Mesenchymal stem cell (in vitro differentiated cells and primary cell): ENCODE measurements around the gene DDX53.

Experiments
- DNase-seq: peaks from one replicate; pipeline ENCODE4 v3.0.0-alpha.2; 2013
- H2AFZ ChIP-seq: one replicate; pipeline ENCODE4 v1.6.1; 2013; ENCODE audit warnings: low read depth, mild to moderate bottlenecking, control low read depth, inconsistent platforms, low read length, moderate library complexity
- H2AK5ac ChIP-seq: 2 replicates; pipeline ENCODE4 v1.6.1; 2013; ENCODE audit warnings: low read length, moderate library complexity, mild to moderate bottlenecking, inconsistent platforms; ENCODE audit not compliant: severe bottlenecking
- H2BK120ac ChIP-seq: one replicate; pipeline ENCODE4 v1.6.1; 2013; ENCODE audit warnings: low read depth, mild to moderate bottlenecking, inconsistent platforms, low read length, moderate library complexity
- H2BK12ac ChIP-seq, 2 experiments: one replicate each; pipeline ENCODE4 v1.6.1; 2013; ENCODE audit warnings: inconsistent platforms in 2 of 2, low read length in 2 of 2, mild to moderate bottlenecking in 2 of 2, moderate library complexity in 2 of 2, control low read depth in 1 of 2
- H2BK15ac ChIP-seq: one replicate; pipeline ENCODE4 v1.6.1; 2013; ENCODE audit warnings: mild to moderate bottlenecking, low read depth, inconsistent platforms; ENCODE audit not compliant: poor library complexity, severe bottlenecking
- H2BK5ac ChIP-seq: 2 replicates; pipeline ENCODE4 v1.6.1; 2013; ENCODE audit warnings: low read depth, mild to moderate bottlenecking, low read length, control low read depth, inconsistent platforms; ENCODE audit not compliant: poor library complexity, severe bottlenecking
- H3K14ac ChIP-seq, 2 experiments: one replicate each; pipeline ENCODE4 v1.6.1; 2013; ENCODE audit warnings: inconsistent platforms in 2 of 2, low read length in 2 of 2, control low read depth in 1 of 2, mild to moderate bottlenecking in 1 of 2, moderate library complexity in 1 of 2
- H3K18ac ChIP-seq, 2 experiments: one replicate each; pipeline ENCODE4 v1.6.1; 2013; ENCODE audit warnings: inconsistent platforms in 2 of 2, low read length in 2 of 2, control low read depth in 1 of 2, low read depth in 1 of 2, mild to moderate bottlenecking in 1 of 2
- H3K23ac ChIP-seq, 2 experiments: one replicate each; pipeline ENCODE4 v1.6.1; 2013; ENCODE audit warnings: inconsistent platforms in 2 of 2, low read length in 2 of 2, mild to moderate bottlenecking in 2 of 2, moderate library complexity in 2 of 2, control low read depth in 1 of 2
- H3K27ac ChIP-seq: 2 replicates; pipeline ENCODE4 v1.5.1; 2013; ENCODE audit warnings: mild to moderate bottlenecking, moderate library complexity, low read length, control low read depth, inconsistent platforms; ENCODE audit not compliant: poor library complexity, severe bottlenecking
- H3K27me3 ChIP-seq, 2 experiments: 2 replicates each; pipeline versions ENCODE4 v1.6.1 to v1.7.0; 2013; ENCODE audit warnings: low read length in 2 of 2, mild to moderate bottlenecking in 2 of 2, moderate library complexity in 2 of 2, control low read depth in 1 of 2, inconsistent platforms in 1 of 2; ENCODE audit not compliant: control insufficient read depth in 1 of 2, insufficient read depth in 1 of 2
- H3K36me3 ChIP-seq, 2 experiments: 2 replicates each; pipeline versions ENCODE4 v1.6.1 to v1.7.0; 2013; ENCODE audit warnings: low read length in 2 of 2, control low read depth in 1 of 2, inconsistent platforms in 1 of 2, low read depth in 1 of 2, mild to moderate bottlenecking in 1 of 2; ENCODE audit not compliant: insufficient read depth in 2 of 2, control insufficient read depth in 1 of 2
- H3K4ac ChIP-seq, 2 experiments: one replicate each; pipeline ENCODE4 v1.6.1; 2013; ENCODE audit warnings: inconsistent platforms in 2 of 2, low read length in 2 of 2, mild to moderate bottlenecking in 2 of 2, moderate library complexity in 2 of 2, control low read depth in 1 of 2, low read depth in 1 of 2
- H3K4me1 ChIP-seq: 2 replicates; pipeline ENCODE4 v1.6.1; 2013; ENCODE audit warnings: low read depth, low read length, control low read depth; ENCODE audit not compliant: control insufficient read depth, insufficient read depth
- H3K4me2 ChIP-seq: 2 replicates; pipeline ENCODE4 v1.6.1; 2013; ENCODE audit warnings: low read length, mild to moderate bottlenecking, inconsistent platforms; ENCODE audit not compliant: poor library complexity, severe bottlenecking
- H3K4me3 ChIP-seq, 2 experiments: 2 replicates each; pipeline versions ENCODE4 v1.5.1 to v1.7.0; 2013; ENCODE audit warnings: low read length in 2 of 2, mild to moderate bottlenecking in 2 of 2, control low read depth in 1 of 2, low read depth in 1 of 2; ENCODE audit not compliant: insufficient read depth in 1 of 2
- H3K79me1 ChIP-seq: replicated peaks from 2 replicates; pipeline ENCODE4 v1.6.1; 2013; ENCODE audit warnings: mild to moderate bottlenecking, control low read depth, low read length, inconsistent platforms; ENCODE audit not compliant: poor library complexity, severe bottlenecking
- H3K9ac ChIP-seq: 2 replicates; pipeline ENCODE4 v1.7.0; 2013; ENCODE audit warnings: mild to moderate bottlenecking, low read length, moderate library complexity
- H3K9me3 ChIP-seq: 2 replicates; pipeline ENCODE4 v1.7.0; 2013; ENCODE audit warnings: mild to moderate bottlenecking, low read length; ENCODE audit not compliant: control insufficient read depth
- H4K8ac ChIP-seq: one replicate; pipeline ENCODE4 v1.6.1; 2013; ENCODE audit warnings: inconsistent platforms, mild to moderate bottlenecking, low read length, moderate library complexity
- H4K91ac ChIP-seq: one replicate; pipeline ENCODE4 v1.6.1; 2013; ENCODE audit warnings: mild to moderate bottlenecking, low read length, inconsistent platforms
- WGBS: methylation state at CpG from one replicate; pipeline ENCODE4 v1.1.7; 2013; ENCODE audit warnings: mixed read lengths; 5-methylcytosine and 5-hydroxymethylcytosine counted together

Gene DDX53

GRCh38 chrX:22970861-22971260 lies 28.9 kb upstream of the DDX53 start:
- Histone ChIP-seq H2AK5ac (no peak overlapping the region), H3K79me1 (no peaks in the 10 kb centered on the region), H4K91ac (no peak overlapping the region), H2AFZ (no peak overlapping the region), H3K23ac (no peak overlapping the region), H3K18ac (no peak overlapping the region), H2BK15ac (no peak overlapping the region), H3K4me3 (no peak overlapping the region), H3K27me3 (no peaks in the 10 kb centered on the region), H3K9me3 (no peaks in the 10 kb centered on the region), H3K27ac (no peak overlapping the region), H4K8ac (no peak overlapping the region), H3K14ac (no peak overlapping the region), H2BK5ac (no peak overlapping the region), H3K4ac (no peak overlapping the region), H3K4me1 (no peaks in the 10 kb centered on the region), H2BK12ac (no peak overlapping the region), H3K36me3 (no peaks in the 10 kb centered on the region), H3K4me2 (no peak overlapping the region), H2BK120ac (no peak overlapping the region), H3K9ac (no peak overlapping the region)
- no CpG with 5 or more reads among the region's 1 CpG for WGBS
- DNase-seq: no peak

DNA sequence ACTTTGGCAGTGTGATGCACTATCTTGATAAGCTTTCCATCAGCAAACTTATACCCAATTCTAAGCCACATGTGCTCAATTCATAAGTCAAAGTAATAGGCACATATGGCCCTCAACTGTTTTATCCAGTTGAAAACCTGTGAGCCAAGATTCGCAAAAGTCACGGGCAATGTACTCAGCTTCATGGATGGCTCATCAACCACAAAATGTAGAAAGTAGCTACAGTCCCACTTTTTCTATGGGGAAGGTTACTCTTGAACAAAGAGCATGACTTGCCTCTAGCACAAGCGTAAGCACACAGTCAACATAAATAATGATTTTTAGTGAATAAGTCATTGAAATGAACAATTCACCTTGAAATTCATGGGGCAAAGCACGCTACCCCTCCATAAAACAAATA lies 25.1 kb upstream of the DDX53 start:
- Histone ChIP-seq H2AK5ac (no peak overlapping the region), H2BK12ac (no peak overlapping the region), H2BK15ac (no peak overlapping the region), H3K4me2 (no peak overlapping the region), H3K27ac (no peak overlapping the region), H3K36me3 (no peaks in the 10 kb centered on the region), H3K9ac (no peak overlapping the region), H4K8ac (no peak overlapping the region), H2BK5ac (no peak overlapping the region), H3K14ac (no peak overlapping the region), H3K9me3 (no peaks in the 10 kb centered on the region), H3K4me3 (no peak overlapping the region), H2BK120ac (no peak overlapping the region), H3K23ac (no peak overlapping the region), H2AFZ (no peak overlapping the region), H3K18ac (no peak overlapping the region), H3K79me1 (no peaks in the 10 kb centered on the region), H3K4me1 (no peaks in the 10 kb centered on the region), H4K91ac (no peak overlapping the region), H3K4ac (no peak overlapping the region), H3K27me3 (no peaks in the 10 kb centered on the region)
- no peak for DNase-seq
- 92% methylated on average over 3 of the region's 4 CpGs for WGBS

DNA sequence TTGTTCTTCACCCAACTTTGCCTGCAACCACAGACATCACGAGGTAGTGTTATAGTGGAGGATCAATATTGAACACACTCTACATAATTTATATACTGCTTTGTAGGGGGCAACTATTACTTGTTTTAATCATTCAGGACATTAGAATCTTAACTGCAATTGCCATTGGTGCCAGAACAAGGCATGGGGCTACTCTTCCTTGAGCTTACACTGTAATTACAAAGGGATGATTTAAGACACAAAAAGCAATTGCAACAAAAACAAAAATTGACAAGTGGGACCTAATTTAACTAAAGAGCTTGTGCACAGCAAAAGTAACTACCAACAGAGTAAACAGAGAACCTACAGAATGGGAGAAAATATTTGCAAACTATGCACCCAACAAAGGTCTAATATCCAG lies 24.0 kb upstream of the DDX53 start:
- Histone ChIP-seq H2BK5ac (no peak overlapping the region), H3K18ac (no peak overlapping the region), H2AK5ac (no peak overlapping the region), H4K8ac (no peak overlapping the region), H3K14ac (no peak overlapping the region), H3K79me1 (no peaks in the 10 kb centered on the region), H3K9ac (no peak overlapping the region), H2BK120ac (no peak overlapping the region), H3K4me3 (no peak overlapping the region), H3K4me2 (no peak overlapping the region), H3K27me3 (no peaks in the 10 kb centered on the region), H2AFZ (no peak overlapping the region), H3K4ac (no peak overlapping the region), H3K36me3 (no peaks in the 10 kb centered on the region), H3K4me1 (no peaks in the 10 kb centered on the region), H4K91ac (no peak overlapping the region), H3K23ac (no peak overlapping the region), H2BK12ac (no peak overlapping the region), H3K27ac (no peak overlapping the region), H2BK15ac (no peak overlapping the region), H3K9me3 (no peaks in the 10 kb centered on the region)
- no peak for DNase-seq
- WGBS: no CpG with 5 or more reads among the region's 1 CpG

DNA sequence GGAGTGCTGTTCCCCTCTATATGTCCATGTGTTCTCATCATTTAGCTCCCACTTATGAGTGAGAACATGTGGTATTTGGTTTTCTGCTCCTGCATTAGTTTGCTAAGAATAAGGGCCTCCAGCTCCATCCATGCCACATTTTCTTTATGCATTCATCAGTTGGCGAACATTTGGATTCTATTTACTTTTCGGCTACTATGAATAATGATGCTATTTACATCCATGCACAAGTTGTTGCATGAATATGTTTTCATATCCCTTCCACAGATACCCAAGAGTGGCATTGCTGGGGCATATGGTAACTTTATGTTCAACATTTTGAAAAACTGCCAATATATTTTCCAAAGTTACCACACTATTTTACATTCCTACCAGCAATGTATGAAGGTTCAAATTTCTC lies 13.8 kb upstream of the DDX53 start:
- H3K4me1 ChIP-seq: no peaks in the 10 kb centered on the region
- no peak overlapping the region for H2BK12ac ChIP-seq
- no peaks in the 10 kb centered on the region for H3K79me1 ChIP-seq
- no peak overlapping the region for H2BK120ac ChIP-seq
- no peak overlapping the region for H3K9ac ChIP-seq
- no peaks in the 10 kb centered on the region for H3K36me3 ChIP-seq
- H3K4me2 ChIP-seq: no peak overlapping the region
- H3K9me3 ChIP-seq: no peaks in the 10 kb centered on the region
- no peak overlapping the region for H3K27ac ChIP-seq
- no peak overlapping the region for H3K23ac ChIP-seq
- H2BK15ac ChIP-seq: no peak overlapping the region
- H3K4ac ChIP-seq: no peak overlapping the region
- H2AFZ ChIP-seq: no peak overlapping the region
- no CpG with 5 or more reads among the region's 2 CpGs for WGBS
- no peak overlapping the region for H3K14ac ChIP-seq
- H3K18ac ChIP-seq: no peak overlapping the region
- H4K8ac ChIP-seq: no peak overlapping the region
- H3K27me3 ChIP-seq: no peaks in the 10 kb centered on the region
- no peak overlapping the region for H3K4me3 ChIP-seq
- no peak overlapping the region for H4K91ac ChIP-seq
- H2BK5ac ChIP-seq: no peak overlapping the region
- DNase-seq: no peak
- H2AK5ac ChIP-seq: no peak overlapping the region
